ENCODE measurements around the gene TMED6. TPM values are rescaled to one million over a fixed set of nuclear protein-coding genes. Genes with fewer than 3 reads are reported as not detected.

Gene TMED6
- total RNA-seq, 1 experiment from 2014 or later, result 0.72 TPM

- TF ChIP-seq E2F1 (CRISPR knock-in tag; IDR thresholded peaks at IDR 0.05) (no peak), NR2C2 (CRISPR knock-in tag; IDR thresholded peaks at IDR 0.05) (no peak), USF1 (CRISPR knock-in tag; IDR thresholded peaks at IDR 0.05) (peak; percentile 57; the same call in 1 of the 2 replicates), ESRRA (CRISPR knock-in tag; IDR thresholded peaks at IDR 0.05; ENCODE audit: borderline replicate concordance) (no peak), GTF2I (CRISPR knock-in tag; conservative IDR thresholded peaks at IDR 0.05) (no peak), CBFB (CRISPR knock-in tag; IDR thresholded peaks at IDR 0.05; ENCODE audit: low read depth) (peak; percentile 94; the same call in 1 of the 2 replicates), ZNF263 (CRISPR knock-in tag; IDR thresholded peaks at IDR 0.05; ENCODE audit: low read depth) (no peak)
Measured at GRCh38 chr16:69339289-69340094, 12.1 kb downstream of the TMED6 start, which contains the start of the genes COG8 and NIP7 (continued).

- H3K27me3 Mint-ChIP-seq (ENCODE audit: low read depth), result no peaks in the 10 kb centered on the region
- DNase-seq (ENCODE audit: low spot score), result no peak
- H3K27ac Mint-ChIP-seq, result peak overlapping the region; percentile 95
- TF ChIP-seq MLX (CRISPR knock-in tag; IDR thresholded peaks at IDR 0.05) (no peak), SMAD4 (CRISPR knock-in tag; IDR thresholded peaks at IDR 0.05) (no peak), RELA (CRISPR knock-in tag; IDR thresholded peaks at IDR 0.05; ENCODE audit: borderline replicate concordance) (0 out of 2 replicates have a peak, but pooled peaks have one; percentile 24), PREB (CRISPR knock-in tag; IDR thresholded peaks at IDR 0.05; ENCODE audit: borderline replicate concordance) (peak; percentile 10; the same call in 1 of the 2 replicates), FOXP1 (CRISPR knock-in tag; IDR thresholded peaks at IDR 0.05; ENCODE audit: borderline replicate concordance) (peak; percentile 41; the same call in 1 of the 2 replicates)
- H3K4me3 Mint-ChIP-seq, result peak overlapping the region; percentile 98
- peaks cover 18% of the 10 kb centered on the region for H3K4me1 Mint-ChIP-seq
- ATAC-seq, result no peak
- ChIA-PET POLR2A (interaction anchor here (0.7 to 1.3 kb wide), 3 partner anchors 8 to 10 kb away, joined by 3 to 5 read pairs (median 4); partner anchors contain the start of gene PDF), CTCF (interaction anchor here (0.6 kb wide), 1 partner anchor 10 kb away, joined by 3 read pairs; no protein-coding TSS in a partner anchor)
- H3K36me3 Mint-ChIP-seq, result peaks cover 54% of the 10 kb centered on the region
- no peaks in the 10 kb centered on the region for H3K9me3 Mint-ChIP-seq
Measured at GRCh38 chr16:69338557-69339288, 12.9 kb downstream of the TMED6 start.

DNA sequence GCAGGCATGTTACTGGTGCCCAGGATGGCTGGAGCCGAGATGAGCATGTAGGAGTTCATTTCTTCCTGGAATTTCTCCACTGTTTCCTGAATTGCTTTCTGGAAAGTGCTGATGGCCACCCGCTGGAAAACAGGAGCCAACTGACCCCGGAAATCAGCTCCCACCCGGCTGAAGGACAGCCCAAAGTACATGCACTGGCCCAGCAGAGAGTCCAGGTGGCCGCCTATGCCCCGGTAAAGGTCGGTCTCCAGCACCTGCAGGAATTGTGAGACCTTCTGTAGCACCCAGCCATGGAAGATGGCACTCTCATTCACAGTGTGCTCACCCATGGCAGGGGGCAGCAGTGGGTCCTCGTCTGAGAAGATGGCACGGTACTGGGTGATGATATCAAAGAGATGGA is 16.9 kb downstream of the TMED6 start:
- CTCF ChIA-PET, result no interaction called here
- POLR2A ChIA-PET, result no interaction called here
- H3K4me1 Mint-ChIP-seq, result peaks cover 7% of the 10 kb centered on the region
- peaks cover 49% of the 10 kb centered on the region for H3K36me3 Mint-ChIP-seq
- no peak overlapping the region for H3K27ac Mint-ChIP-seq
- H3K27me3 Mint-ChIP-seq (ENCODE audit: low read depth), result no peaks in the 10 kb centered on the region
- no peak for DNase-seq (ENCODE audit: low spot score)
- H3K9me3 Mint-ChIP-seq, result no peaks in the 10 kb centered on the region
- ATAC-seq, result no peak
- H3K4me3 Mint-ChIP-seq, result no peak overlapping the region
- TF ChIP-seq ZNF423 (CRISPR knock-in tag; IDR thresholded peaks at IDR 0.05), result no peak
- no peak for TF ChIP-seq MLX (CRISPR knock-in tag; IDR thresholded peaks at IDR 0.05)
- TF ChIP-seq ZNF671 (CRISPR knock-in tag; IDR thresholded peaks at IDR 0.05), result no peak
- TF ChIP-seq SOX15 (CRISPR knock-in tag; IDR thresholded peaks at IDR 0.05), result no peak
- TF ChIP-seq OVOL2 (CRISPR knock-in tag; IDR thresholded peaks at IDR 0.05; ENCODE audit: borderline replicate concordance), result no peak
- TF ChIP-seq, protein P1, sequence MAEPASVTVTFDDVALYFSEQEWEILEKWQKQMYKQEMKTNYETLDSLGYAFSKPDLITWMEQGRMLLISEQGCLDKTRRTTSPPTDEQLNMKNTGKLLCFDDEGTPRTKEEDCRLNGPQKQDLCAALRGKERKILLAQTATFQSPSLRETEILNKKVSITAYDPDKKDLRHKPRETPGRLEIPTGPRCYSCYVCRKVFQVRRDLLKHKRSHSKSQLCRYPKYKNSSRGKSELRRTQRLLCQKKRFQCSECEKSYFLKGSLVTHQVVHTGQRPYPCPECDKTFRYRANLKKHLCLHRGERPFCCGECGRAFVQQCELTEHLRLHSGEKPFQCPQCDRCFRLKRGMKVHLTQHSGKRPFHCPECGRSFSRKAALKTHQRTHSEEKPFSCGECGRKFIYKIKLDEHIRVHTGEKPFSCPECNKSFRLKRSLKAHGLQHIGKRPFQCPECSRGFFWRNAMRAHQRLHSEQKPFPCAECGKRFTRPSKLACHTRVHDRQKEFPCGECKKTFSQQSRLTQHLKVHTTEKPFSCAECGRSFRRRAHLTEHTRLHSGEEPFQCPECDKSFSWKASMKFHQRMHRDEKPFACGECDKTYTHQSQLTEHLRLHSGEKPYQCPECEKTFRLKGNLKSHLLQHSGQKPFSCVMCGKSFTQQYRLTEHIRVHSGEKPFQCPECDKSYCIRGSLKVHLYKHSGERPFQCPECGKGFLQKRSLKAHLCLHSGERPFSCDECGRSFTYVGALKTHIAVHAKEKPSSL (CRISPR knock-in tag; conservative IDR thresholded peaks at IDR 0.05), result no peak
- no peak for TF ChIP-seq PRDM15 (CRISPR knock-in tag; IDR thresholded peaks at IDR 0.05)
- no peak for TF ChIP-seq NR2C2 (CRISPR knock-in tag; IDR thresholded peaks at IDR 0.05)
- TF ChIP-seq ZNF416 (CRISPR knock-in tag; IDR thresholded peaks at IDR 0.05), result no peak

All from WTC11 (cell line).